ENCODE measurements around the gene TMUB1. TPM values are rescaled to one million over a fixed set of nuclear protein-coding genes. Genes with fewer than 3 reads are reported as not detected.

The TMUB1 gene
- total RNA-seq, 2 donors from 2014 or later: 25.7 to 35.2 TPM

- ATAC-seq (ENCODE audit: insufficient number of reproducible peaks, low FRiP score, low read depth) (no peak), DNase-seq (ENCODE audit: low spot score) (no peak)
- Histone ChIP-seq H3K27me3 (replicated peaks; ENCODE audit: insufficient read depth) (no peaks in the 10 kb centered on the region), H3K4me3 (no peak overlapping the region), H3K9me3 (no peaks in the 10 kb centered on the region), H3K4me1 (ENCODE audit: control insufficient read depth in 1 of 2, low read depth in 2 of 2) (peaks cover 0 to 8% of the 10 kb centered on the region in 2 donors), H3K27ac (no peak overlapping the region), H3K36me3 (peaks cover 54% of the 10 kb centered on the region)
- no peak for TF ChIP-seq CTCF (IDR thresholded peaks at IDR 0.05)
Measured at GRCh38 chr7:151073990-151074389, 9.3 kb downstream of the TMUB1 start.

GRCh38 chr7:151071032-151071866 is 12.0 kb downstream of the TMUB1 start:
- Histone ChIP-seq H3K27ac (no peak overlapping the region), H3K4me1 (ENCODE audit: control insufficient read depth in 1 of 2, low read depth in 2 of 2) (no peaks in the 10 kb centered on the region), H3K27me3 (replicated peaks; ENCODE audit: insufficient read depth) (no peaks in the 10 kb centered on the region), H3K4me3 (no peak overlapping the region), H3K36me3 (peaks cover 78% of the 10 kb centered on the region), H3K9me3 (no peaks in the 10 kb centered on the region)
- no peak for ATAC-seq (ENCODE audit: insufficient number of reproducible peaks, low FRiP score, low read depth)
- TF ChIP-seq CTCF (IDR thresholded peaks at IDR 0.05): no peak
- no peak for DNase-seq (ENCODE audit: low spot score)

- ATAC-seq (ENCODE audit: insufficient number of reproducible peaks, low FRiP score, low read depth) (no peak), DNase-seq (ENCODE audit: low spot score) (no peak)
- peaks cover 74% of the 10 kb centered on the region for H3K36me3 ChIP-seq
- H3K9me3 ChIP-seq: no peaks in the 10 kb centered on the region
- no peaks in the 10 kb centered on the region for H3K4me1 ChIP-seq (ENCODE audit: control insufficient read depth in 1 of 2, low read depth in 2 of 2)
- no peak overlapping the region for H3K27ac ChIP-seq
- no peak overlapping the region for H3K4me3 ChIP-seq
- H3K27me3 ChIP-seq (replicated peaks; ENCODE audit: insufficient read depth): no peaks in the 10 kb centered on the region
- no peak for TF ChIP-seq CTCF (IDR thresholded peaks at IDR 0.05)
Measured at GRCh38 chr7:151070574-151070960, 12.7 kb downstream of the TMUB1 start.

GRCh38 chr7:151069841-151070573 is 13.3 kb downstream of the TMUB1 start:
- no peak overlapping the region for H3K4me3 ChIP-seq
- H3K9me3 ChIP-seq: no peaks in the 10 kb centered on the region
- no peak overlapping the region for H3K27ac ChIP-seq
- no peaks in the 10 kb centered on the region for H3K27me3 ChIP-seq (replicated peaks; ENCODE audit: insufficient read depth)
- H3K4me1 ChIP-seq (ENCODE audit: control insufficient read depth in 1 of 2, low read depth in 2 of 2): no peaks in the 10 kb centered on the region
- TF ChIP-seq CTCF (IDR thresholded peaks at IDR 0.05): no peak
- H3K36me3 ChIP-seq: peaks cover 73% of the 10 kb centered on the region
- DNase-seq (ENCODE audit: low spot score) (no peak), ATAC-seq (ENCODE audit: insufficient number of reproducible peaks, low FRiP score, low read depth) (no peak)

GRCh38 chr7:151068069-151068773 is 15.1 kb downstream of the TMUB1 start:
- no peak for TF ChIP-seq CTCF (IDR thresholded peaks at IDR 0.05)
- H3K4me1 ChIP-seq (ENCODE audit: control insufficient read depth in 1 of 2, low read depth in 2 of 2): peaks cover 0 to 6% of the 10 kb centered on the region in 2 donors
- H3K27ac ChIP-seq: no peak overlapping the region
- H3K9me3 ChIP-seq: no peaks in the 10 kb centered on the region
- H3K36me3 ChIP-seq: peaks cover 64% of the 10 kb centered on the region
- DNase-seq (ENCODE audit: low spot score) (no peak), ATAC-seq (ENCODE audit: insufficient number of reproducible peaks, low FRiP score, low read depth) (no peak)
- no peaks in the 10 kb centered on the region for H3K27me3 ChIP-seq (replicated peaks; ENCODE audit: insufficient read depth)
- H3K4me3 ChIP-seq: no peak overlapping the region

All from thoracic aorta (tissue), 2 donors.